Calu3 (cell line): ENCODE measurements around the gene ADGRL2. TPM values are rescaled to one million over a fixed set of nuclear protein-coding genes. Genes with fewer than 3 reads are reported as not detected.

Source experiments
- BruUV-seq: library from RNA; stranded (reverse); fragments of 400-500 nt; replicated peaks from 2 replicates; lab custom pipeline; 2021; lab: Mats Ljungman, UMichigan
- CTCF ChIA-PET: fragments of 300-600 bp; sonication (Branson Sonifier 250); formaldehyde crosslinking; loops from one replicate; lab custom pipeline; 2022; ENCODE audit warnings: antibody characterized with exemption; lab: Charles Lee
- DNase-seq: peaks from one replicate; pipeline ENCODE4 v3.0.0; 2022
- H3K27ac Mint-ChIP-seq: one replicate; pipeline ENCODE4 v1.8.0; 2022; ENCODE audit warnings: mixed read lengths; ENCODE audit not compliant: unreplicated experiment
- H3K27me3 Mint-ChIP-seq: one replicate; pipeline ENCODE4 v1.8.0; 2022; ENCODE audit warnings: mixed read lengths; ENCODE audit not compliant: unreplicated experiment
- H3K36me3 Mint-ChIP-seq: one replicate; pipeline ENCODE4 v1.8.0; 2022; ENCODE audit warnings: mild to moderate bottlenecking, moderate library complexity, mixed read lengths; ENCODE audit not compliant: insufficient read depth, unreplicated experiment
- H3K4me1 Mint-ChIP-seq: one replicate; pipeline ENCODE4 v1.8.0; 2022; ENCODE audit warnings: mild to moderate bottlenecking, low read depth, mixed read lengths; ENCODE audit not compliant: unreplicated experiment
- H3K4me3 Mint-ChIP-seq: one replicate; pipeline ENCODE4 v1.8.0; 2022; ENCODE audit warnings: mild to moderate bottlenecking, low read depth, moderate library complexity, mixed read lengths; ENCODE audit not compliant: unreplicated experiment
- H3K9me3 Mint-ChIP-seq: one replicate; pipeline ENCODE4 v1.8.0; 2022; ENCODE audit warnings: low read depth, mixed read lengths; ENCODE audit not compliant: unreplicated experiment
- CTCF ChIP-seq: fragments of 200-600 bp; IDR thresholded peaks from one replicate; pipeline ENCODE4 v1.8.0; 2022; ENCODE audit warnings: antibody characterized with exemption; ENCODE audit not compliant: unreplicated experiment
- intact Hi-C: fragments of 100-400 bp; cut with micrococcal nuclease; formaldehyde crosslinking; loops from one replicate; pipeline ENCODE4 v1.10.0; 2022; ENCODE audit not compliant: unreplicated experiment
- total RNA-seq: library from RNA; stranded (reverse); gene quantifications from 2 replicates; pipeline ENCODE4 v1.2.3, GENCODE V29; 2022

ADGRL2 gene
- total RNA-seq, 1 experiment from 2014 or later = 72.3 TPM

GRCh38 chr1:81887421-81888144, 86.8 kb downstream of the ADGRL2 start:
- H3K4me3 Mint-ChIP-seq = no peak overlapping the region
- H3K27me3 Mint-ChIP-seq = no peaks in the 10 kb centered on the region
- CTCF ChIA-PET = no interaction called here
- no peaks in the 10 kb centered on the region for H3K9me3 Mint-ChIP-seq
- no TSS peak for BruUV-seq
- H3K4me1 Mint-ChIP-seq = no peaks in the 10 kb centered on the region
- no peaks in the 10 kb centered on the region for H3K36me3 Mint-ChIP-seq
- intact Hi-C loops = no loop called here
- no peak for DNase-seq
- no peak overlapping the region for H3K27ac Mint-ChIP-seq
- TF ChIP-seq CTCF = no peak

- peaks cover 11% of the 10 kb centered on the region for H3K4me1 Mint-ChIP-seq
- no peaks in the 10 kb centered on the region for H3K9me3 Mint-ChIP-seq
- no peak overlapping the region for H3K27ac Mint-ChIP-seq
- H3K4me3 Mint-ChIP-seq = no peak overlapping the region
- H3K36me3 Mint-ChIP-seq = no peaks in the 10 kb centered on the region
- CTCF ChIA-PET = no interaction called here
- no peaks in the 10 kb centered on the region for H3K27me3 Mint-ChIP-seq
- intact Hi-C loops = no loop called here
- DNase-seq = no peak
- BruUV-seq = no TSS peak
- TF ChIP-seq CTCF = no peak
Measured at GRCh38 chr1:81889166-81889565, 88.4 kb downstream of the ADGRL2 start.

GRCh38 chr1:81894867-81895266, 94.1 kb downstream of the ADGRL2 start:
- H3K27me3 Mint-ChIP-seq = no peaks in the 10 kb centered on the region
- no TSS peak for BruUV-seq
- H3K4me3 Mint-ChIP-seq = no peak overlapping the region
- no peaks in the 10 kb centered on the region for H3K9me3 Mint-ChIP-seq
- DNase-seq = no peak
- intact Hi-C loops = no loop called here
- no peaks in the 10 kb centered on the region for H3K36me3 Mint-ChIP-seq
- H3K27ac Mint-ChIP-seq = no peak overlapping the region
- CTCF ChIA-PET = no interaction called here
- no peak for TF ChIP-seq CTCF
- peaks cover 20% of the 10 kb centered on the region for H3K4me1 Mint-ChIP-seq

- H3K27me3 Mint-ChIP-seq = no peaks in the 10 kb centered on the region
- no peak overlapping the region for H3K27ac Mint-ChIP-seq
- H3K4me3 Mint-ChIP-seq = no peak overlapping the region
- no peak for TF ChIP-seq CTCF
- H3K4me1 Mint-ChIP-seq = peaks cover 8% of the 10 kb centered on the region
- BruUV-seq = no TSS peak
- H3K9me3 Mint-ChIP-seq = no peaks in the 10 kb centered on the region
- CTCF ChIA-PET = no interaction called here
- intact Hi-C loops = no loop called here
- DNase-seq = no peak
- no peaks in the 10 kb centered on the region for H3K36me3 Mint-ChIP-seq
Measured at GRCh38 chr1:81899214-81899821, 98.6 kb downstream of the ADGRL2 start.
